Gastrocnemius medialis (tissue), 4 donors: ENCODE results near the gene SACS. TPM values are rescaled to one million over a fixed set of nuclear protein-coding genes. Genes with fewer than 3 reads are reported as not detected.
A peak's percentile ranks its signal among the peaks of the same experiment; 100 is the strongest.

Experiments
- ATAC-seq, 2 donors: fragments of 150-250 bp; one replicate each; pipeline ENCODE4 v1.9.1; 2016
- DNase-seq, 2 donors: peaks; one replicate each; pipeline ENCODE4 v3.0.0-alpha.2; 2019
- H3K27ac ChIP-seq, 4 donors: fragments of 200-600 bp; sonication (generic); 1 replicate in 1 of 4; 2 replicates in 3 of 4; pipeline ENCODE4 v1.5.1; 2016 to 2018; ENCODE audit warnings: mild to moderate bottlenecking in 2 of 4, moderate library complexity in 1 of 4
- H3K27me3 ChIP-seq, 3 donors: fragments of 200-600 bp; sonication (generic) in 2 of 3; 1 replicate in 1 of 3; 2 replicates in 2 of 3; pipeline versions ENCODE4 v1.5.1 to v1.6.0; 2016 to 2019; ENCODE audit warnings: mild to moderate bottlenecking in 1 of 3, moderate library complexity in 1 of 3
- H3K36me3 ChIP-seq, 2 donors: fragments of 200-600 bp; sonication (generic) in 1 of 2; one replicate each; pipeline ENCODE4 v1.5.1; 2017 to 2018
- H3K4me1 ChIP-seq, 2 donors: fragments of 200-600 bp; sonication (generic) in 1 of 2; one replicate each; pipeline ENCODE4 v1.5.1; 2016 to 2017; ENCODE audit warnings: mild to moderate bottlenecking in 2 of 2
- H3K4me3 ChIP-seq, 4 donors: fragments of 200-600 bp; sonication (generic) in 3 of 4; 1 replicate in 1 of 4; 2 replicates in 3 of 4; pipeline ENCODE4 v1.5.1; 2016 to 2019; ENCODE audit warnings: mild to moderate bottlenecking in 2 of 4
- H3K9me3 ChIP-seq, 3 donors: fragments of 200-600 bp; sonication (generic) in 2 of 3; 1 replicate in 1 of 3; 2 replicates in 2 of 3; pipeline ENCODE4 v1.5.1; 2016 to 2019
- CTCF ChIP-seq, 5 experiments: fragments of 450-650 bp in 3 of 5; fragments of 200-600 bp in 2 of 5; sonication (generic) in 2 of 5; IDR thresholded peaks in 4 of 5; conservative IDR thresholded peaks in 1 of 5; 1 replicate in 4 of 5; 2 replicates in 1 of 5; pipeline ENCODE4 v1.5.1; 2016 to 2019; ENCODE audit warnings: antibody characterized with exemption in 5 of 5, mild to moderate bottlenecking in 3 of 5, moderate library complexity in 3 of 5
- POLR2A ChIP-seq, 2 donors: fragments of 450-650 bp; IDR thresholded peaks; one replicate each; pipeline ENCODE4 v1.6.1; 2017; ENCODE audit warnings: antibody characterized with exemption in 2 of 2, mild to moderate bottlenecking in 2 of 2, moderate library complexity in 2 of 2
- in situ Hi-C, 4 donors: fragments of 200-750 bp; cut with MboI; loops; one replicate each; pipeline versions ENCODE4 v1.15.0 to v1.8.0; 2017; ENCODE audit warnings: low sequenced_read_pairs in 4 of 4
- intact Hi-C: fragments of 100-400 bp; cut with DNase I; formaldehyde crosslinking; loops from one replicate; pipeline ENCODE4 v1.15.1; 2023; ENCODE audit warnings: low total_unique reads
- total RNA-seq, 4 donors: library from RNA; depleted of rRNA; stranded (reverse); fragments of >200 nt; gene quantifications; one replicate each; pipeline versions ENCODE4 v1.1.0 to v1.2.3, GENCODE V29; 2016

Gene SACS
- total RNA-seq, 4 donors from 2014 or later = 23.8 to 36.5 (median 31.8) TPM

- no peak for TF ChIP-seq POLR2A (IDR thresholded peaks at IDR 0.05)
- ATAC-seq = peak in 1 of 2 donors; percentile 27
Observed at GRCh38 chr13:23288564-23288963, 144.9 kb downstream of the SACS start.

GRCh38 chr13:23279321-23279720, 154.2 kb downstream of the SACS start:
- in situ Hi-C loops (no loop called here), intact Hi-C loops (no loop called here)
- ATAC-seq = no peak
- no peak overlapping the region for H3K4me3 ChIP-seq
- TF ChIP-seq POLR2A (IDR thresholded peaks at IDR 0.05) (no peak), CTCF (IDR thresholded peaks at IDR 0.05 in 4 of 5, conservative IDR thresholded peaks at IDR 0.05 in 1 of 5) (no peak)
- H3K9me3 ChIP-seq = no peaks in the 10 kb centered on the region
- no peaks in the 10 kb centered on the region for H3K27me3 ChIP-seq
- DNase-seq = no peak
- H3K27ac ChIP-seq = no peak overlapping the region
- no peaks in the 10 kb centered on the region for H3K4me1 ChIP-seq
- H3K36me3 ChIP-seq = peaks cover 0 to 10% of the 10 kb centered on the region in 2 donors

More at GRCh38 chr13:23288564-23288963, 144.9 kb downstream of the SACS start:
- DNase-seq = no peak
- Histone ChIP-seq H3K27ac (peak overlapping the region; percentile 1 to 68 (median 24)), H3K27me3 (no peaks in the 10 kb centered on the region), H3K4me1 (peaks cover 12 to 22% of the 10 kb centered on the region in 2 donors), H3K4me3 (no peak overlapping the region), H3K9me3 (no peaks in the 10 kb centered on the region), H3K36me3 (no peaks in the 10 kb centered on the region)
- intact Hi-C loops (no loop called here), in situ Hi-C loops (no loop called here)

Other genes with a start within 250 kb of the SACS start
- gene TNFRSF19, start 136.7 kb upstream of the SACS start, total RNA-seq = 1 to 10 TPM in 2 of 4 donors, under 1 TPM in 2; 0.51 to 1.5 (median 1.0) TPM